Activated T-cell treated with anti-CD3 and anti-CD28 coated beads for 1 hour (primary cell): ENCODE measurements around the gene RNF180.
"Not testable (repeated sequence)": the region's sequence is repeated elsewhere in the genome, so short reads cannot be mapped to it uniquely, and the experiment has no call there.

ENCODE experiments used
- DNase-seq: peaks from one replicate; pipeline ENCODE4 v3.0.0-alpha.2; 2020; ENCODE audit warnings: low read depth

Gene RNF180

GRCh38 chr5:64285188-64286130 is 119.8 kb downstream of the RNF180 start:
- no peak for DNase-seq

- no peak for DNase-seq
Measured at GRCh38 chr5:64286381-64286780, 120.7 kb downstream of the RNF180 start.

- not testable (repeated sequence) for DNase-seq
Measured at GRCh38 chr5:64288496-64288895, 122.9 kb downstream of the RNF180 start.

- no peak for DNase-seq
Measured at GRCh38 chr5:64292611-64293215, 127.1 kb downstream of the RNF180 start.

- no peak for DNase-seq
Measured at GRCh38 chr5:64295101-64295500, 129.5 kb downstream of the RNF180 start.

GRCh38 chr5:64298586-64298985 is 132.9 kb downstream of the RNF180 start:
- DNase-seq: no peak

GRCh38 chr5:64299805-64300204 is 134.2 kb downstream of the RNF180 start:
- no peak for DNase-seq

GRCh38 chr5:64301566-64301965 is 135.9 kb downstream of the RNF180 start:
- DNase-seq: no peak

GRCh38 chr5:64308135-64308534 is 142.5 kb downstream of the RNF180 start:
- no peak for DNase-seq

GRCh38 chr5:64312491-64312890 is 146.8 kb downstream of the RNF180 start:
- DNase-seq: no peak

GRCh38 chr5:64315778-64316177 is 150.1 kb downstream of the RNF180 start:
- DNase-seq: no peak

- no peak for DNase-seq
Measured at GRCh38 chr5:64318175-64318574, 152.5 kb downstream of the RNF180 start.

- no peak for DNase-seq
Measured at GRCh38 chr5:64323591-64323990, 157.9 kb downstream of the RNF180 start.

GRCh38 chr5:64330728-64331231 is 165.1 kb downstream of the RNF180 start:
- DNase-seq: no peak

- no peak for DNase-seq
Measured at GRCh38 chr5:64331597-64332277, 166.1 kb downstream of the RNF180 start.

GRCh38 chr5:64333886-64334285 is 168.2 kb downstream of the RNF180 start:
- no peak for DNase-seq

GRCh38 chr5:64339769-64340168 is 174.1 kb downstream of the RNF180 start:
- no peak for DNase-seq

- DNase-seq: no peak
Measured at GRCh38 chr5:64340293-64340692, 174.7 kb downstream of the RNF180 start.

GRCh38 chr5:64341340-64341739 is 175.7 kb downstream of the RNF180 start:
- no peak for DNase-seq

- no peak for DNase-seq
Measured at GRCh38 chr5:64344501-64344900, 178.9 kb downstream of the RNF180 start.

- DNase-seq: no peak
Measured at GRCh38 chr5:64347309-64347708, 181.7 kb downstream of the RNF180 start.

GRCh38 chr5:64364426-64364825 is 198.8 kb downstream of the RNF180 start:
- DNase-seq: no peak

- no peak for DNase-seq
Measured at GRCh38 chr5:64384765-64385164, 219.1 kb downstream of the RNF180 start.
